HFF-Myc (cell line): ENCODE data around the gene DPPA5.
"Not testable (repeated sequence)": the region's sequence is repeated elsewhere in the genome, so short reads cannot be mapped to it uniquely, and the experiment has no call there.

ENCODE experiments used
- DNase-seq: peaks from one replicate; pipeline ENCODE4 v3.0.0-alpha.2; 2011; ENCODE audit warnings: low read depth; ENCODE audit errors: extremely low read depth
- H3K4me3 ChIP-seq: replicated peaks from 2 replicates; pipeline ENCODE4 v1.5.1; 2011; ENCODE audit warnings: low read depth, mild to moderate bottlenecking, control low read depth, low read length
- CTCF ChIP-seq: IDR thresholded peaks from 2 replicates; pipeline ENCODE4 v1.5.1; 2012; ENCODE audit warnings: mild to moderate bottlenecking, low read depth, low read length, control low read depth; ENCODE audit errors: missing control alignments

Gene DPPA5

GRCh38 chr6:73353636-73354593 lies at the start of gene DPPA5:
DPPA5 (minus strand) TSS chr6:73354276; CDS start chr6:73354225, 51 bp downstream.
- H3K4me3 ChIP-seq = no peak within 1 kb of the TSS
- TF ChIP-seq CTCF = no peak
- DNase-seq = no peak

GRCh38 chr6:73400656-73401055 lies 46.6 kb upstream of the DPPA5 start:
- H3K4me3 ChIP-seq = no peak overlapping the region
- no peak for DNase-seq
- no peak for TF ChIP-seq CTCF

GRCh38 chr6:73395875-73396274 lies 41.8 kb upstream of the DPPA5 start:
- no peak overlapping the region for H3K4me3 ChIP-seq
- no peak for TF ChIP-seq CTCF
- DNase-seq = no peak

- no peak for DNase-seq
- H3K4me3 ChIP-seq = no peak within 1 kb of the TSS
- no peak for TF ChIP-seq CTCF
Observed at GRCh38 chr6:73394577-73395354, 40.7 kb upstream of the DPPA5 start, which contains the start of gene DDX43. DDX43 (plus strand) TSS chr6:73394828; CDS start chr6:73394906, 78 bp downstream.

- no peak overlapping the region for H3K4me3 ChIP-seq
- no peak for TF ChIP-seq CTCF
- no peak for DNase-seq
Observed at GRCh38 chr6:73393278-73393677, 39.2 kb upstream of the DPPA5 start.

GRCh38 chr6:73392188-73392587 lies 38.1 kb upstream of the DPPA5 start:
- not testable (repeated sequence) for H3K4me3 ChIP-seq, DNase-seq

- DNase-seq = no peak
- no peak for TF ChIP-seq CTCF
- H3K4me3 ChIP-seq = no peak overlapping the region
Observed at GRCh38 chr6:73391675-73392074, 37.6 kb upstream of the DPPA5 start.
